HG02852 (cell line): ENCODE data around the gene ATP2B2.

Source experiments
- ATAC-seq: cut with Tn5 transposase; IDR thresholded peaks from one replicate; pipeline ENCODE4 v1.9.1; 2021; ENCODE audit warnings: mild to moderate bottlenecking, moderate library complexity; ENCODE audit not compliant: unreplicated experiment

The ATP2B2 gene

GRCh38 chr3:10455545-10455914 lies 49.9 kb downstream of the ATP2B2 start:
- no peak for ATAC-seq

GRCh38 chr3:10454907-10455544 lies 50.4 kb downstream of the ATP2B2 start:
- ATAC-seq: no peak

- no peak for ATAC-seq
Measured at GRCh38 chr3:10453431-10454163, 51.8 kb downstream of the ATP2B2 start.

GRCh38 chr3:10450494-10451440 lies 54.6 kb downstream of the ATP2B2 start:
- no peak for ATAC-seq

- ATAC-seq: no peak
Measured at GRCh38 chr3:10449436-10449835, 56.0 kb downstream of the ATP2B2 start.

- no peak for ATAC-seq
Measured at GRCh38 chr3:10448544-10448943, 56.8 kb downstream of the ATP2B2 start.

GRCh38 chr3:10447527-10448260 lies 57.7 kb downstream of the ATP2B2 start:
- no peak for ATAC-seq

- ATAC-seq: no peak
Measured at GRCh38 chr3:10447110-10447509, 58.3 kb downstream of the ATP2B2 start.

GRCh38 chr3:10445561-10446175 lies 59.7 kb downstream of the ATP2B2 start:
- no peak for ATAC-seq

GRCh38 chr3:10444511-10444910 lies 60.9 kb downstream of the ATP2B2 start:
- no peak for ATAC-seq

- ATAC-seq: no peak
Measured at GRCh38 chr3:10444110-10444429, 61.3 kb downstream of the ATP2B2 start.

GRCh38 chr3:10443272-10444109 lies 61.9 kb downstream of the ATP2B2 start:
- ATAC-seq: no peak

- ATAC-seq: no peak
Measured at GRCh38 chr3:10442151-10442795, 63.1 kb downstream of the ATP2B2 start.

- no peak for ATAC-seq
Measured at GRCh38 chr3:10440684-10441083, 64.7 kb downstream of the ATP2B2 start.

GRCh38 chr3:10438902-10439610 lies 66.3 kb downstream of the ATP2B2 start:
- ATAC-seq: no peak

GRCh38 chr3:10437995-10438901 lies 67.1 kb downstream of the ATP2B2 start:
- no peak for ATAC-seq

GRCh38 chr3:10437272-10437994 lies 68.0 kb downstream of the ATP2B2 start:
- ATAC-seq: peak; percentile 72
